GM04504 (cell line): ENCODE data around the gene BICDL1.
"Not testable (repeated sequence)": the region's sequence is repeated elsewhere in the genome, so short reads cannot be mapped to it uniquely, and the experiment has no call there.

Experiments used
- DNase-seq: peaks from one replicate; pipeline ENCODE4 v3.0.0-alpha.2; 2012; ENCODE audit warnings: low read depth

The BICDL1 gene, protein sequence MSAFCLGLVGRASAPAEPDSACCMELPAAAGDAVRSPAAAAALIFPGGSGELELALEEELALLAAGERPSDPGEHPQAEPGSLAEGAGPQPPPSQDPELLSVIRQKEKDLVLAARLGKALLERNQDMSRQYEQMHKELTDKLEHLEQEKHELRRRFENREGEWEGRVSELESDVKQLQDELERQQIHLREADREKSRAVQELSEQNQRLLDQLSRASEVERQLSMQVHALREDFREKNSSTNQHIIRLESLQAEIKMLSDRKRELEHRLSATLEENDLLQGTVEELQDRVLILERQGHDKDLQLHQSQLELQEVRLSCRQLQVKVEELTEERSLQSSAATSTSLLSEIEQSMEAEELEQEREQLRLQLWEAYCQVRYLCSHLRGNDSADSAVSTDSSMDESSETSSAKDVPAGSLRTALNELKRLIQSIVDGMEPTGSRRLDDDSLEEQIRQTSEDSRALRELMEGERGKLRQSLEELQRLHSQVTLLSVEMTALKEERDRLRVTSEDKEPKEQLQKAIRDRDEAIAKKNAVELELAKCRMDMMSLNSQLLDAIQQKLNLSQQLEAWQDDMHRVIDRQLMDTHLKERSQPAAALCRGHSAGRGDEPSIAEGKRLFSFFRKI

DNA sequence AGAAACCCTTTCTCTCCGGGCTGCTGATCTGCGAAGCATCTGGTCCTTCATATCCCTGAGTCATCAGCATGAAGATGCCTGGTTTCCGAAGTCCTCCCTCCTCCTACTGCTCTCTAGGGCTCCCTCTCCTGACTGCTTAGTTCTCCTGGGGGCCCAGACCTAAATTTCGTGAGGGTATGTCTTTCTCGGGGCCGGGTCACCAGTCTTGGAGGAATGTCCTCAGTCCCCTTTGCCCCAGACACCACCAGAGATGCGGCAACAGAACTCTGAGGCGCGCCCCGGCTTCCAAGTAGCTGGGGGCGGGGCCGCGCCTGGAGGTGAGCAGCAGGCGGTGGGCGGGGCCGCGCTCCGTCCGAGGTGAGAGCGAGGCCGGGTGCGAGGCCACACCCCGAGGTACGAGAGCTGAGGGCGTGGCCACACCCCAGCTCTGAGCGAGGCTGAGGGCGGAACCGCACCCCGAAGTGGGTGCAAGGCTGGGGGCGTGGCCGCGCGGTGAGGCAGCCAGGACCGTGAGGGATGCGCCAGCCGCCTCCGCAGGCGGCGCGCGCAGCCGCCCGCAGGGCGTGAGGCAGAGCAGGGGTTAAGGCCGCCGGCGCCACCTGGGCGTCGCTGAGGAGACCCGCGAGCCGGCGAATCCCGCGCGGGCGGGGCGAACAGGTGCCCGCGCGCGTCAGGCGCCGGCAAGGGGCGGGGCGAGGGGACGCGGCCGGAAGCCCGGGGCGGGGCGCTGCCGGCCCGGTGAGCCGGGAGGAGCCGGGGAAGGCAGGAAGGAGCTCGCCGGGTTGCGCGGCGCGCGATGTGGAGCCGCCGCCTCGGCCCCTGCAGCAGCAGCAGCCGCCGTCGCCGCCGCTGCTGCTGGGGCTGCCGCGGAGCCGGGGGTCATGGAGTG is at the start of gene BICDL1:
Gene BICDL1, plus strand, starts transcription at position 765 of the 889 bp plus-strand sequence. CDS start 633 bp downstream, outside the sequence.
- no peak for DNase-seq

DNA sequence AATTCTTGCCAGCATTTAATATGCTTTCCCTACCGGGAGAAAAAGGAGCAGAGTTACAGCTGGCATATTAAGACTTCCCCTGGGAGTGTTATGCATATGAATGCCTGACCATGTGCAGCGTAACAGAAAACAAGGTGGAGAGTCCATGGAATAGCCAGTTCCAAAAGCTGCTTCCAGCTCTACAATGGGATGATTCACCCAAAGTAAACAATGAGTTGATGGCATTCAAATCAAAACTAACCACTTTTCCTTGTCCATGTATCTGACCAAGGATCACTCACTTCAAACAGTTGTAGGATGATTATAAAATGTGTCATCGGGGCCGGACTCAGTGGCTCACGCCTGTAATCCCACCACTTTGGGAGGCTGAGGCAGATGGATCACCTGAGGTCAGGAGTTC is 48.1 kb upstream of the BICDL1 start:
- DNase-seq, result peak; percentile 11

DNA sequence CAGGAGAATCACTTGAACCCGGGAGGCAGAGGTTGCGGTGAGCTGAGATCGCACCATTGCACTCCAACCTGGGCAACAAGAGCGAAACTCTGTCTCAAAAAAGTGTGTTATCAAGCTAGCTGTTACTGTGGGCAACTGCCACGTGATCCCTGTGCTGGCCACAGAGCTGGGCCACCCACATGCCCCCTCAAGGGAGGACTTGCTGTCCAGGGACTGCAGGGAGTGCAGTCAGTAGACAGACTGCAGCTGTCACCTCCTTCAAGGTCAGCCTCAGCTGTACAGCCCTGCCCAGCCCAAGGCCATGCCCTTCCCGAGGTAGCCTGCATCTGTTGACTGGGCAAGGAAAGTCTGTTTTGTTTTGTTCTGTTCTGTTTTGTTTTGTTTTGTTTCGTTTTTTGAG is 46.6 kb upstream of the BICDL1 start:
- no peak for DNase-seq

DNA sequence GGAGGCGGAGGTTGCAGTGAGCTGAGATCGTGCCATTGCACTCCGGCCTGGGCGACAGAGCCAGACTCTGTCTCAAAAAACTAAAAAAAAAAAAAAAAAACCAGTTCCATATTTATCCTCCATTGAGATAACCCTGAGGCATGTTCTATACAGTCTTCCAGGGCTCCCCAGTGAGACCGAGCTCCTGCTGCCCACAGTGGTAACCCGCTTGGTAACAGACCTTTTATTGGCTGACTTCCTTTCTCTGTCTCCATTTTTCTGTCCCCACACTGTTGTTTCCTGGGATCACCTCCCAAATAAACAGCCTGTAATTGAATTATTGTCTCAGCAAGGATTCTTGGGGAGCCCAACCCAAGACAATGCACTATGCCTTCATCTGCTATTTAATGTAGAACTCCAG is 42.8 kb upstream of the BICDL1 start:
- no peak for DNase-seq

DNA sequence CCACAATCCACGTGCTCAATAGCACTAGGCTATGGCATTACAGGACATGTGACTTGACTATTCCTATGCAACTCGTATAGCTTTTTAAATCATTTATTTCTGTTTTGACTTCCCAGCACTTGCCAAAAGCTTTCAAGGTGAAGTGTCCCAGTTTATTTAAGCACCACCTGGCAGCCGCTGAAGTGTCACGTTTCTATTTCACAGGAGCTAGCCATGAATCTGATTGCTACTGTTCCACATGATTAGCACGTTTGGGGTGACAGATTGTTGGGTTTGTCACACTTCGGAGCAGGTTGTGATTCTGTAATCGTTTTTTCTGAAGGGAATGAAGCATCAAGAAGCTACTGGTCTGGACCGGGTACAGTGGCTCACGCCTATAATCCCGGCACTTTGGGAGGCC is 39.9 kb upstream of the BICDL1 start:
- DNase-seq, result no peak

DNA sequence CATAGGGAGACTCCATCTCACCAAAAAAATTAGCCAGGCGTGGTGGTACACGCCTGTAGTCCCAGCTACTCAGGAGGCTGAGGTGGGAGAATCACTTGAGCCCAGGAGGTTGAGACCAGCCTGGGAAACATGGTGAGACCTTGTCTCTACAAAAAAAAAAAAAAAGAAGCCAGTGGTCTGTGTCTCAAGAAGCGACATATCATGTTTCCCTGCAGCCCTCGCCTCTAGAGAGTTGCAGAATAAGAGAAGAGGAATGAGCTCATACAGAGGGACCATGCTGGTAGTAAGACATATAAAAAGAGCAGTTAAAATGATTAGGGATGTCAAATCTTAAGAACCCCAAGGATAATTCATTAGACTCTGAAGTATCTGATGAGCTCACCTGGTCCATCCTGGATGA is 39.4 kb upstream of the BICDL1 start:
- no peak for DNase-seq

DNA sequence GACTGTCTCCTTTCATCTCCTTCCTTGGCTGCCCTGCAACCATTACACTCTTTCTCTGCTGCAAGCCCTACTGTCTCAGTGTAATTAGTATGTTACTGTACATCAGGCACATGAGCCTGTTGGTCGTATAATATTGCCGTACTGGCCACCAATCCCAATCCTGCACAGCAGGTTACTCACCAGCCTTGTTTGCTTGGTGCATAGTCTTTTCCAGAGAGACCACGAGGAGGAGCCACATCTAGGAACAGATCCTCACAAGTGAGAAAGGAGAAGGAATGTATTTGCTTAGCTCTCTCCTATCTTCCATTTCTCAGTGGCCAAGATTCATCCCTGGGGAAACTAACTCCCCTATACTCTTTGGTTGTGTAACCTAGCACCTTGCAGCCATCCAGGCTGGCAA is 33.0 kb upstream of the BICDL1 start:
- no peak for DNase-seq

DNA sequence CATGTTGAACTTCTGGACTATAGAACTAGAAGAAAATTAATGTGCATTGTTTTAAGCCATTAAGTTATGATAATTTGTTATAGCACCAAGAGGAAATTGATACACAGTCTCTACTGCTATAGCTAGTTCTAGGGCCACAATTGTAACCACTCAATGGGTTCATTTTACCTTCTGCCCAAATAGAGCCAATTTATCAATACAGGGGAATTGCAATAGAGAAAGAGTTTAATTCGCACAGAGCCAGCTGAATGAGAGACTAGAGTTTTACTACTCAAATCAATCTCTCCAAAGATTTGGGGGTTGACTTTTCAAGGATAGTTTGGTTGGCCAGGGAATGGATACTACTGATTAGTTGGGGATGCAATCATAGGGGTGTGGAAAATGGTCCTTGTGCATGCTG is 31.9 kb upstream of the BICDL1 start:
- no peak for DNase-seq

DNA sequence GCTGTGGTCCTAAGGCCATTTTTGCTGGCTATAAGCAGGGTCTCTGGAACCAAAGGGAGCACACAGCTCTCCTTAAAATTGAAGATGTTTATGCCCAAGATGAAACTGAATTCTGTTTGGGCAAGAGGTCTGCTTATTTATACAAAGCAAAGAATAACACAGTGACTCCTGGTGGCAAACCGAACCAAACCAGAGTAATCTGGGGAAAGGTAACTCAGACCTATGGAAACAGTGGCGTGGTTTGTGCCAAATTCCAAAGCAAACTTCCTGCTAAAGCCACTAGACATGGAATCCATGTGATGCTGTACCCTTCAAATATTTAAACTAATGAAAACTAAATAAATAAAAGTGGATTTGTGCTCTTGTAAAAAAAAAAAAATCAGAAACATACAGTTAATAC is 29.6 kb upstream of the BICDL1 start:
- DNase-seq, result no peak

DNA sequence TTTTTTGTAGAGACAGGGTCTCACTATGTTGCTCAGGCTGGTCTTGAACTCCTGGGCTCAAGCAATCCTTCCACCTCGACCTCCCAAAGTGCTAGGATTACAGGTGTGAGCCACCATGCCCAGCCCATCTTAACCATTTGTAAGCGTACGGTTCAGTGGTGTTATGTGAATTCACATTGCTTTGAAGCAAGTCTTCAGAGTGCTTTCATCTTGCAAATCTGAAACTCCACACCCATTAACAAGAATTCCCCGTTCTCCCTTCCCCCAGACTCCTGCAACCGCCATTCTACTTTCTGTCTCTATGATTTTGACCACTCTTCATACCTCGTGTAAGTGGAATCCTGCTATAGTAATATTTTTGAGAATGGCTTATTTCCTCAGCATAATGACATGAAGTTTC is 24.9 kb upstream of the BICDL1 start:
- no peak for DNase-seq

DNA sequence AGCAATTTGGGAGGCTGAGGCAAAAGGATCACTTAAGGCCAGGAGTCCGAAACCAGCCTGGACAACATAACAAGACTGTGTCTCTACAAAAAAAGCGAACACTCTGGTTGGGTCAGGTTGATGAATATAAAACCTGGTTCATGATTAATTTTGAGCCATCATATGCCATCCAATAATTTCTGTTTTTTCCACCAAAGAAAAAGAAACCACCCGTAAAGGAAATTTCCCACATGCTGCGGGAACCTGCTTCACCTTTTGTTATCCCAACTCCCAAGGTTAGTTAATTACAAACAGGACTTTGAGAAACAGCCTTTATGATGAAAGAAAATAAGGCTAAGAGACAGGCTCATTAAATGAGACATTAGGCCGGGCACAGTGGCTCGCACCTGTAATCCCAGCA is 24.1 kb upstream of the BICDL1 start:
- no peak for DNase-seq

DNA sequence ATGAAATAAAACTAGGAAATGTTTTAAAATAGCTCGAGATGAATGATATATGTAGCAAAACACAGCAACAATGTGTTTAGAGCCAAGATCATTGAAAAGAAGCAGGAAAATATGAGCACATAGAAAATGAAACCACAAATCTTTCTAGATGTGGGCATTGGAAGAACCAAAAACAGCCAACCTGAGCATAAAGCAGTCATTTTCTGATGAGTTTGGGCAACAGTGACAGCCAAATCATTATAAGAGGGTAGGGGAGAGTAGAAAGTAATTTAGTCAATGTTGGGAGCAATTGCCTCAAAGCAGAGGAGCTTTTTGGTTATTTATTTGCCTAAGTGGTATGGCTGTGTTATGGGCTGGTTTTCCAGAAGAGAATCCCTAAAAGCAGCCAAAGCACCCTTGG is 8.8 kb upstream of the BICDL1 start:
- DNase-seq, result no peak

DNA sequence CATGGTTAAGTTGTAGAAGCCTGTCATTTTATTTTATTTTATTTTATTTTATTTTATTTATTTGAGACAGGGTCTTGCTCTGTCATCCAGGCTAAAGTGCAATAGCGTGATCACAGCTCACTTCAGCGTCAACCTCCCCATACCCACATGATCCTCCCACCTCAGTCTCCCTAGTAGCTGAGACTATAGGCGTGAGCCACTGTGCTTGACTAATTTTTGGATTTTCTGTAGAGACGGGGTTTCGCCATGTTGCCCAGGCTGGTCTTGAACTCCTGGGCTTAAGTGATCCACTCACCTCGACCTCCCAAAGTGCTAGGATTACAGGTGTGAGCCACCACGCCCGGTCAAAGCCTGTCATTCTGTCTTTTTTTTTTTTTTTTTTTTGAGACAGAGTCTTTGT is 8.3 kb upstream of the BICDL1 start:
- DNase-seq, result not testable (repeated sequence)

DNA sequence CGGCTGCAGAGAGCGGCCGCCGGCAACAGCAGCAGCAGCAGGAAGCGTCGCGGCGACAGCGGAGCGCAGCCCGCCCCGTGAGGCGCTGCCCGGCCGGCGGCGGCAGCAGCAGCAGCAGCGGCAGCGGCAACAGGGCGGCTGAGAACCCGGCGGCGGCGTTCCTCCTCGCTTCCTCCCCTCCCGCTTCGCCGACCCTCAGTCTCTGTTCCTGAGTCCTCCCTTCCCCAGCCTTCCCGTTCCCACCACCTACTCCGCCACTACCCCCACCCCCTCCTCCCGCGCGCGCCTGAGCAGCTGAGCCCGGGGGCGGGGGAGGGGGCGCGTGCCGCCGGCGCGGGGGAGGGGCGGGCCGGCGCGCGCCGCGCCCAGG is 310 bp downstream of the BICDL1 start:
- no peak for DNase-seq

DNA sequence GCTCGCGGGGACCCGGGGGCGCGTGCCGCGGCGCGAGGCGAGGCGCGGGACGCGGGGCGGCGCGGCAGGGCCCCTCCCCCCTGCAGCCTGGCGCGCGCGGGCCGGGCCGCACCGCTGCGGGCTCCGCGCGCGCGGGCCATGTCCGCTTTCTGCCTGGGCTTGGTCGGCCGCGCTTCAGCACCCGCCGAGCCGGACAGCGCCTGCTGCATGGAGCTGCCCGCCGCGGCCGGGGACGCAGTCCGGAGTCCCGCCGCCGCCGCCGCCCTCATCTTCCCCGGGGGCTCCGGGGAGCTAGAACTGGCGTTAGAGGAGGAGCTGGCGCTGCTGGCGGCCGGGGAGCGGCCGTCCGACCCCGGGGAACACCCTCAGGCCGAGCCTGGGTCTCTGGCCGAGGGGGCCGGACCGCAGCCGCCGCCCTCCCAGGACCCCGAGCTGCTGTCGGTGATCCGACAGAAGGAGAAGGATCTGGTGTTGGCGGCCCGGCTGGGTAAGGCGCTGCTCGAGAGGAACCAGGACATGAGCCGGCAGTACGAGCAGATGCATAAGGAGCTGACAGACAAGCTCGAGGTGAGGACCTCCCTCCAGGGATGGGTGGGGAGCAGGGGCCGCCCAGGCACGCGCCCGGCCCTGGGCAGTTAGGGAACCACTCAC is 820 bp downstream of the BICDL1 start:
- DNase-seq, result peak; percentile 31

DNA sequence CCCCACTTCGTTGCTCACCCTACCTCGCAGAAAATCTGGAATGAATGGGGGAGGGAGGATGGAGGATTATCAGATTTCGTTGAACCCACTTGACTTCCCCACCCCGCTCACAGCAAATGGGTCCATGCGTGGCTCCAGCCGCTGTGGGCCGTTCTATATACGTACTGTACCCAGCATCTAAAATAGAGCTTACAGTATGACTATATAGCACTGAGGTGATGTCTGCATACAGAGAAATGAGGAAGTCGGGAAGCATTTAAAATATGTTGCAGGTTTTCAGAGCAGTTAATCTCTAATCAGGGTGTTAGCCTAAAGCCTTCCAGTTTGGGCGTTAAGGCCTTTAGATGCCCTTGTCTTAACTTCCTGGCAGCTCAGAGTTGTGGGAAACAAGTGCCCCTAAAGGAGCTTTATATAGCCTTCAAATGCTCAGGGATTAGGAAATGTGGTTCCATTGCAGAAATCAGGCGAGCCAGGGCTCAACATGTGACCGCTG is 1.4 kb downstream of the BICDL1 start:
- DNase-seq, result no peak

DNA sequence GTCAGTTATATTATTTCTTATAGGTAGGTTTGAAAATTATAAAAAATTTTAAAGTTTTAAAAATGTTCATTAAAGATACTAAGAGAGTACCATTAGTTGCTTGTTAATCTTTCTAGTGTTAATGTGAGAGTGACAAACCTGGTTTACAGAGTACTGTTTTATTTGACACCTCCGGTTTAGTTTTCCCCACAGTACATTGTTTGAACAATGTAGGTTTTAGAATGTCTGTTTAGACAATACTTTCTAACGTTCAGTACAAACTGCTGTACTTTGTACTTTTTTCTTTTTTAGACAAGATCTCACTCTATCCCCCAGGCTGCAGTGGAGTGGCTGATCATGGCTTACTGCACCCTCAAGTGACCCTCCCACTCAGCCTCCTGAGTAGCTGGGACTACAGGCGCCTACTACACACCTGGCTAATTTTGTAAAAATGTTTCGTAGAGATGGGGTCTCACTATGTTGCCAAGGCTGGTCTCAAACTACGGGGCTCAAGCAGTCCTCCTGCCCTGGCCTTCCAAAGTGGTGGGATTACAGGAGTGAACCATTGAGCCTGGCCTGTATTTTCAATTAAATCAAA is 3.2 kb downstream of the BICDL1 start:
- no peak for DNase-seq

DNA sequence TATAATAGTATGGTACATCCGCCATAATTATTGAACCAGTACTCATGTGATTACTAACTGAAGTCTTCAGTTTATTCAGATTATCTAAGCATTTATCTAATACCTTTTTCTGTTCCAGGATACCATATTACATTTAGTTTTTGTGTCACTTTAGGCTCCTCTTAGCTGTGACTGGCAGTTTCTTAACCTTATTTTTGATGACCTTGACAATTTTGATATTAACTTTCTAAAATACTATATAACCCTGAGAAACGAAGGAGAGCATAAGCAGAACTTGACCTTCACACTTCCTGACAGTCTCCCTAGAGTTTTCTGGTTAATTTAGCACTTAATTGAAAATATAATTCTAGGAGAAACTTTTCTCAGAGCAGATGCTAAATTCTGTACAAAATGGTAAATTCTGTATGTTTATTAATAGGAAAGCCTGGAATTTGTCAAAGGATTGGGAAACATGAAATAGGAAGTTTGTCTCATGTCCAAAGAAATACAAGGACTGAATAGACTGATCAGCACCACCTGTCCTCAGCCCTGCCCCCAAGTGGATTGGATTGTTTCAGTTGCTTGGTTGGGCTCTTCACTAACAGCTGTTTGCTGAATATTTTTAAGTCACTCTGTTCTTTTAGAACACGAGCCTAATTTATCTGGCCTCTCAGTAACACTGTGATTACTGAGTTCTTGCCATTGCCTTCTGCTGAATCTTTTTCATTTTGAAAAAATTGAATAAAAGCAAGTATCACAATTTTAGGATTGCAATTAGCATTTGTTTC is 6.0 kb downstream of the BICDL1 start:
- DNase-seq, result no peak

DNA sequence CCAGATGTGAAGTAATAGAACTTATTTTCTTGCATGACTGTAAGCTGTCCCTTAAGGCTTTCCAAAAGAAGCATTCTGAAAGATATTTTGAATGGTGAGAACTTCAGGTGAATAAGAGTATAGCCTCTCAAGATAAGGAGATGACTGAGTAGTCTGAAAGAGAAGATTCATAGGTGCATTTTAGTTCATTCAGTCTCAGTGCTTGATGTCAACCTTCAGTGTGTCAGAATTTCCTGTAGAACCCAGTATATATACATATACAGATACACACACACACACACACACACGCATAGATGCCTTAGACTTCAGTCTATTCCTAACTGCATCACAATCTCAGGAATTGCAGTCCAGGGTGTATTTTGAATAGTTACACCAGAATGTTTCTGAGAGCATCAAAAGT is 7.4 kb downstream of the BICDL1 start:
- no peak for DNase-seq

DNA sequence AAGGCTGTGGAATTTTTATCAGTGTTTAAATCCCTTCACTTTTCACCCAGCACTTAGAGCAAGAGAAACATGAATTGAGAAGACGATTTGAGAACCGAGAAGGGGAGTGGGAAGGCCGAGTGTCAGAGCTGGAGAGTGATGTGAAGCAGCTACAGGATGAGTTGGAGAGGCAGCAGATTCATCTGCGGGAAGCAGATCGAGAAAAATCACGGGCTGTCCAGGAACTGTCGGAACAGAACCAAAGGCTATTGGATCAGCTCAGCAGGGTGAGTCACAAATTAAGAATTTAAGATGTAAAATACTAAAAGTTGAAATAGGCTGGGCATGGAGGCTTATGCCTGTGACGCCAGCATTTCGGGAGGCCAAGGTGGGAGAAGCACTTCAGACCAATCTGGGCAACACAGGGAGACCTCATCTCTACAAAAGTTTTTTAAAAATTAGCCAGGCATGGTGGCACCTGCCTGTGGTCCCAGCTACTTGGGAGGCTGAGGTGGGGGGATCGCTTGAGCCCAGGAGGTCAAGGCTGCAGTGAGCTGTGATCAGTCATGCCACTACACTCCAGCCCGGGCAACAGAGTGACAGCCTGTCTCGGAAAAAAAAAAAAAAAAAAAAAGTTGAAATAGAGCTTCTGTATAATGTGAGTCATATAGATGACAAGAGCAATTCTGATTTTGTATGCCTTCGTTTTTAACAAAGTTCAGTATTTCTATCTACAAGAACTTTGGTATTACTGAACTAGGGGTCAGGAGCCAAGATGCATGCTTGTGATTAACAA is 9.6 kb downstream of the BICDL1 start:
- no peak for DNase-seq
